Right ventricle myocardium inferior (tissue), 1 donor: Measurements from ENCODE around the gene APOM. TPM values are rescaled to one million over a fixed set of nuclear protein-coding genes. Genes with fewer than 3 reads are reported as not detected.

Experiments used
- ATAC-seq: fragments of 200-7000 bp; cut with Tn5 transposase; one replicate; pipeline ENCODE4 v1.9.1; 2020; ENCODE audit warnings: mild to moderate bottlenecking, moderate library complexity
- DNase-seq: peaks from one replicate; pipeline ENCODE4 v3.0.0; 2021; ENCODE audit errors: missing footprints
- intact Hi-C: fragments of 100-400 bp; cut with DNase I; formaldehyde crosslinking; loops from one replicate; pipeline ENCODE4 v1.11.0; 2022
- total RNA-seq: library from RNA; stranded (reverse); fragmentation: NEBNext Ultra II Directional; extraction: Animal tissue kit (Norgen Biotek cat#: 25700); gene quantifications from one replicate; pipeline ENCODE4 v1.2.1, GENCODE V29; 2021
- donor health status: DM: no; HTN: yes; CAD: no; lungs with severe emphysema.

APOM gene
- total RNA-seq, 1 donor from 2014 or later: 0.87 TPM

- intact Hi-C loops: no loop called here
Measured at GRCh38 chr6:31627690-31628287, 27.9 kb upstream of the APOM start.

GRCh38 chr6:31629014-31629413, 26.7 kb upstream of the APOM start:
- intact Hi-C loops: no loop called here
- DNase-seq: no peak
- ATAC-seq: no peak

More at GRCh38 chr6:31627690-31628287, 27.9 kb upstream of the APOM start:
- ATAC-seq (no peak), DNase-seq (no peak)

GRCh38 chr6:31630177-31630934, 25.3 kb upstream of the APOM start:
- intact Hi-C loops: no loop called here
- DNase-seq (no peak), ATAC-seq (no peak)

GRCh38 chr6:31631209-31631608, 24.5 kb upstream of the APOM start:
- ATAC-seq (no peak), DNase-seq (no peak)
- intact Hi-C loops: no loop called here

- no peak for ATAC-seq
- DNase-seq: no peak
- intact Hi-C loops: no loop called here
Measured at GRCh38 chr6:31631681-31632278, 23.9 kb upstream of the APOM start.

- intact Hi-C loops: no loop called here
- no peak for ATAC-seq
- no peak for DNase-seq
Measured at GRCh38 chr6:31632279-31632946, 23.3 kb upstream of the APOM start.

GRCh38 chr6:31633447-31633846, 22.2 kb upstream of the APOM start:
- DNase-seq: no peak
- intact Hi-C loops: no loop called here

GRCh38 chr6:31634131-31634530, 21.6 kb upstream of the APOM start:
- no peak for DNase-seq
- no peak for ATAC-seq
- intact Hi-C loops: no loop called here

More at GRCh38 chr6:31633447-31633846, 22.2 kb upstream of the APOM start:
- no peak for ATAC-seq

GRCh38 chr6:31634969-31635575, 20.6 kb upstream of the APOM start:
- intact Hi-C loops: no loop called here
- no peak for ATAC-seq
- no peak for DNase-seq

GRCh38 chr6:31636698-31637596, 18.7 kb upstream of the APOM start:
- intact Hi-C loops: no loop called here
- no peak for DNase-seq
- no peak for ATAC-seq

GRCh38 chr6:31639043-31639442, 16.7 kb upstream of the APOM start:
- no peak for ATAC-seq
- intact Hi-C loops: no loop called here

GRCh38 chr6:31639449-31639861, 16.2 kb upstream of the APOM start:
- ATAC-seq (no peak), DNase-seq (no peak)
- intact Hi-C loops: no loop called here

More at GRCh38 chr6:31639043-31639442, 16.7 kb upstream of the APOM start:
- no peak for DNase-seq

GRCh38 chr6:31640612-31641011, 15.1 kb upstream of the APOM start:
- ATAC-seq: no peak

GRCh38 chr6:31641370-31641769, 14.3 kb upstream of the APOM start:
- no peak for ATAC-seq
- DNase-seq: no peak
- intact Hi-C loops: no loop called here

More at GRCh38 chr6:31640612-31641011, 15.1 kb upstream of the APOM start:
- intact Hi-C loops: no loop called here
- no peak for DNase-seq

GRCh38 chr6:31642798-31643570, 12.7 kb upstream of the APOM start:
- no peak for DNase-seq
- intact Hi-C loops: no loop called here
- no peak for ATAC-seq

- ATAC-seq (peak; percentile 9), DNase-seq (no peak)
- intact Hi-C loops: no loop called here
Measured at GRCh38 chr6:31643818-31644454, 11.8 kb upstream of the APOM start.

GRCh38 chr6:31645325-31645724, 10.4 kb upstream of the APOM start:
- intact Hi-C loops: no loop called here
- no peak for ATAC-seq
- DNase-seq: no peak
